PFSK-1 (cell line): ENCODE measurements around the gene FAM13C.

Experiments
- POLR2AphosphoS5 ChIP-seq: IDR thresholded peaks from 2 replicates; pipeline ENCODE4 v1.6.1; 2012; ENCODE audit warnings: low read depth, mild to moderate bottlenecking, control low read depth, low read length, moderate library complexity
- SIN3A ChIP-seq: IDR thresholded peaks from 2 replicates; pipeline ENCODE4 v1.6.1; 2012; ENCODE audit warnings: mild to moderate bottlenecking, low read length, moderate library complexity, borderline replicate concordance; ENCODE audit not compliant: insufficient read depth
- TAF1 ChIP-seq: IDR thresholded peaks from 2 replicates; pipeline ENCODE4 v1.6.1; 2012; ENCODE audit warnings: low read length, control low read depth, borderline replicate concordance; ENCODE audit not compliant: insufficient read depth
- TF ChIP-seq, protein P1 (sequence below), 2 experiments: IDR thresholded peaks; 2 replicates each; pipeline versions ENCODE4 v1.6.1 to v1.8.0; 2011 to 2012; ENCODE audit warnings: low read depth in 2 of 2, low read length in 2 of 2, control low read depth in 1 of 2, inconsistent platforms in 1 of 2, mild to moderate bottlenecking in 1 of 2, moderate library complexity in 1 of 2; ENCODE audit not compliant: insufficient read depth in 1 of 2

- TF ChIP-seq, protein P1, sequence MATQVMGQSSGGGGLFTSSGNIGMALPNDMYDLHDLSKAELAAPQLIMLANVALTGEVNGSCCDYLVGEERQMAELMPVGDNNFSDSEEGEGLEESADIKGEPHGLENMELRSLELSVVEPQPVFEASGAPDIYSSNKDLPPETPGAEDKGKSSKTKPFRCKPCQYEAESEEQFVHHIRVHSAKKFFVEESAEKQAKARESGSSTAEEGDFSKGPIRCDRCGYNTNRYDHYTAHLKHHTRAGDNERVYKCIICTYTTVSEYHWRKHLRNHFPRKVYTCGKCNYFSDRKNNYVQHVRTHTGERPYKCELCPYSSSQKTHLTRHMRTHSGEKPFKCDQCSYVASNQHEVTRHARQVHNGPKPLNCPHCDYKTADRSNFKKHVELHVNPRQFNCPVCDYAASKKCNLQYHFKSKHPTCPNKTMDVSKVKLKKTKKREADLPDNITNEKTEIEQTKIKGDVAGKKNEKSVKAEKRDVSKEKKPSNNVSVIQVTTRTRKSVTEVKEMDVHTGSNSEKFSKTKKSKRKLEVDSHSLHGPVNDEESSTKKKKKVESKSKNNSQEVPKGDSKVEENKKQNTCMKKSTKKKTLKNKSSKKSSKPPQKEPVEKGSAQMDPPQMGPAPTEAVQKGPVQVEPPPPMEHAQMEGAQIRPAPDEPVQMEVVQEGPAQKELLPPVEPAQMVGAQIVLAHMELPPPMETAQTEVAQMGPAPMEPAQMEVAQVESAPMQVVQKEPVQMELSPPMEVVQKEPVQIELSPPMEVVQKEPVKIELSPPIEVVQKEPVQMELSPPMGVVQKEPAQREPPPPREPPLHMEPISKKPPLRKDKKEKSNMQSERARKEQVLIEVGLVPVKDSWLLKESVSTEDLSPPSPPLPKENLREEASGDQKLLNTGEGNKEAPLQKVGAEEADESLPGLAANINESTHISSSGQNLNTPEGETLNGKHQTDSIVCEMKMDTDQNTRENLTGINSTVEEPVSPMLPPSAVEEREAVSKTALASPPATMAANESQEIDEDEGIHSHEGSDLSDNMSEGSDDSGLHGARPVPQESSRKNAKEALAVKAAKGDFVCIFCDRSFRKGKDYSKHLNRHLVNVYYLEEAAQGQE (IDR thresholded peaks at IDR 0.05; ENCODE audit: insufficient read depth in 1 of 2, low read depth in 2 of 2, low read length in 2 of 2) = no peak
- no peak for TF ChIP-seq TAF1
- no peak for TF ChIP-seq SIN3A
- no peak for TF ChIP-seq POLR2AphosphoS5
Measured at GRCh38 chr10:59240582-59241183, 121.7 kb downstream of the FAM13C start.
